Activated naive CD8-positive, alpha-beta T cell treated with anti-CD3 and anti-CD28 coated beads, Interleukin-2, amount 50 U/mL, for 16 hours (primary cell): ENCODE measurements around the gene TM7SF2.
A peak's percentile ranks its signal among the peaks of the same experiment; 100 is the strongest.
"Not testable (repeated sequence)": the region's sequence is repeated elsewhere in the genome, so short reads cannot be mapped to it uniquely, and the experiment has no call there.

ENCODE experiments used
- DNase-seq: peaks from one replicate; pipeline ENCODE4 v3.0.0-alpha.2; 2020; ENCODE audit warnings: low read depth, low spot score

Gene TM7SF2

GRCh38 chr11:65129649-65130441 is 18.2 kb downstream of the TM7SF2 start:
- no peak for DNase-seq

- DNase-seq = no peak
Observed at GRCh38 chr11:65130631-65131416, 19.2 kb downstream of the TM7SF2 start.

GRCh38 chr11:65131417-65131776 is 19.7 kb downstream of the TM7SF2 start:
- DNase-seq = no peak

- no peak for DNase-seq
Observed at GRCh38 chr11:65131895-65132237, 20.2 kb downstream of the TM7SF2 start.

- no peak for DNase-seq
Observed at GRCh38 chr11:65132238-65132987, 20.7 kb downstream of the TM7SF2 start.

- no peak for DNase-seq
Observed at GRCh38 chr11:65132988-65133700, 21.5 kb downstream of the TM7SF2 start.

GRCh38 chr11:65133724-65134123 is 22.1 kb downstream of the TM7SF2 start:
- DNase-seq = no peak

GRCh38 chr11:65134240-65134951 is 22.7 kb downstream of the TM7SF2 start, which contains the start of gene SYVN1:
TSS of gene SYVN1 (minus strand) at chr11:65134519. CDS start at chr11:65133601, 918 bp downstream.
- DNase-seq = peak; percentile 84

- DNase-seq = peak; percentile 65
Observed at GRCh38 chr11:65134952-65135632, 23.4 kb downstream of the TM7SF2 start.

GRCh38 chr11:65135633-65136145 is 24.0 kb downstream of the TM7SF2 start:
- no peak for DNase-seq

- DNase-seq = no peak
Observed at GRCh38 chr11:65136515-65137096, 24.9 kb downstream of the TM7SF2 start.

- no peak for DNase-seq
Observed at GRCh38 chr11:65141896-65142494, 30.3 kb downstream of the TM7SF2 start.

- no peak for DNase-seq
Observed at GRCh38 chr11:65147352-65148075, 35.8 kb downstream of the TM7SF2 start.

GRCh38 chr11:65148657-65149056 is 37.0 kb downstream of the TM7SF2 start:
- DNase-seq = no peak

- not testable (repeated sequence) for DNase-seq
Observed at GRCh38 chr11:65150131-65150508, 38.4 kb downstream of the TM7SF2 start.

GRCh38 chr11:65150509-65151299 is 39.0 kb downstream of the TM7SF2 start:
- DNase-seq = no peak

GRCh38 chr11:65151331-65151899 is 39.7 kb downstream of the TM7SF2 start:
- DNase-seq = no peak

- no peak for DNase-seq
Observed at GRCh38 chr11:65152122-65152521, 40.5 kb downstream of the TM7SF2 start.
